Measurements from ENCODE around the gene KRCC1. TPM values are rescaled to one million over a fixed set of nuclear protein-coding genes. Genes with fewer than 3 reads are reported as not detected.

The KRCC1 gene
- total RNA-seq: 17.1 TPM

GRCh38 chr2:88055371-88056128 is at the start of gene KRCC1:
Gene KRCC1 (minus strand): TSS chr2:88055783. CDS start chr2:88028563, 27,220 bp downstream.
- DNase-seq (ENCODE audit: low spot score in 2 of 2) (peak; percentile 90 to 94), FAIRE-seq (no peak)

DNA sequence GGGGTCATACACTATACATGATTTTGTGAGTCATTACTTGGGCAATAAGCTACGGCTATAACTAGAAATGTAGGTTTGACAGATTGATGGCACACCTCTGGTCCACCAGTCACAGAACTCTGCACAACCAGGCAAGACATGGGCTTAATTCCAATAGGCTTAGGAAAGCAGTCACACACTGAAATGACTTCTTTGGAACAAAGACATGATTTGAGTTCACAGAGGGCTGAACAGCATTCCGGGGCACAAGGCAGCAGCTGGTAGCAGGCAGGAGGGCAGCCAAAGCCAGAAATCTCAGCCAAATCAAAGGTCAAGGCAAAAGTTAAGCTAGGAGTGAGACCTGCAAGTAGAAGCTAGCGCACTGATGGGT is 44.9 kb upstream of the KRCC1 start:
- no peak for DNase-seq (ENCODE audit: low spot score in 2 of 2)
- no peak for FAIRE-seq

DNA sequence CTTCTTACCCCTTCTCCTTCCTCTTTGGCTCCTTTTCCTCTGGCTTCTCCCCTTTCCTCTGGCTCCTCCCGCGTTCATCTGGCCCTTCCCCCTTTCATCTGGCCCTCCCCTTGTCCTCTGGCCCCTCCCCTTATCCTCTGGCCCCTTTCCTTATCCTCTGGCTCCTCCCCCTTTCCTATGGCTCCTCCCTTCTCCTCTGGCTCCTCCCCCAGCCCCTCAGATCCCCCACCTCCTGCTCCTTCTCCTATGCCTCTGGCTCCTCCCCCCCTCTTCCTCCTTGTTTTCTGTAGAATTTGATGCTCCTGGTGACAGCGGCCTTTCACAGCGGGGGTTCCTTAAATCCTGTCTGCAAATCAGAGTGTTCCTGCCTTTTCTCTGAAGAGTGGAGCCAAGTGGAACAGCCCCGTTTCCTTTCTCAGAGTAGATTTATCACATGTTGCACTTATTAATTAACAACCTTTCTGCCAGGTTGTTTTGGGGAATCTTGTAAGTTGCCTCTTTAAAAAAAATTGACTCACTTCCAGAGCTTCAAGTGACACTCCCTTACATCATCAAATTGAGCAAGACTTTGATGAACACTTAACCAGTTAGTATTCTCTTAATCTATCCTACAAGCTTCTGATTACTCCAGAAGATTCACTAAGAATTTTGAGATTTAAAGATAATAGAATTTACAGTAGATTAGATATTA is 44.4 kb upstream of the KRCC1 start:
- FAIRE-seq: no peak
- DNase-seq (ENCODE audit: low spot score in 2 of 2): no peak

- DNase-seq (ENCODE audit: low spot score in 2 of 2): no peak
- no peak for FAIRE-seq
Measured at GRCh38 chr2:88098558-88098900, 42.9 kb upstream of the KRCC1 start.

DNA sequence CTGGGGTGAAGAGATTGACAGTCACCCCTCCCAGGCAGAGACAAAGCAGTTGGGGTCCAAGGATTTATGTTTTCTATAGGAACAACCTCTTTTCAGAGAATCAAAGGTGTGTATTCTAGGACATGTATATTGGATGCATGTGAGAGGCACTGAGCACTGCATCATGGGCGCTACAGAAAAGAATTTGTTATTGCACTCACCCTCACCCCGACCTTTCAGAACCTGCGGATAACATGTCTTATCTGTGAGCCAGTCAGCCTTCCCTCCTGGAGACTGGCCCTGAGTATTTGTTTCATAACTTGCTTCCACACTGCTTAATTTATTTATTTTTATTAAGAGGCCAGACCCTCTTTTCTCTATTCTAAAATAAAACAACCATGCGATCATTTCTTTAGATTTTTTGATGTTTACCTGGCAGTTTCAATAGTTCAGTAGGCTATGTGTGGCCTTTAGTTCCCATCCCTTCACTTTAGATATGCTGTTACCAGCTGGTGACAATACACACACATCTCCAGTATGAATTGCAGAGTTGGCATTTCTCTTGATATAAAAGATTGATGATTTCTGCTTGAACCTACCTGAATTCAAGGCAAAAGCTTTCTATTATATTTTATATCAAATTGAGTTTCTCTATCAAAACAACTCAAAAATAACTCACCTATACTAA is 42.4 kb upstream of the KRCC1 start:
- DNase-seq (ENCODE audit: low spot score in 2 of 2) (no peak), FAIRE-seq (no peak)

DNA sequence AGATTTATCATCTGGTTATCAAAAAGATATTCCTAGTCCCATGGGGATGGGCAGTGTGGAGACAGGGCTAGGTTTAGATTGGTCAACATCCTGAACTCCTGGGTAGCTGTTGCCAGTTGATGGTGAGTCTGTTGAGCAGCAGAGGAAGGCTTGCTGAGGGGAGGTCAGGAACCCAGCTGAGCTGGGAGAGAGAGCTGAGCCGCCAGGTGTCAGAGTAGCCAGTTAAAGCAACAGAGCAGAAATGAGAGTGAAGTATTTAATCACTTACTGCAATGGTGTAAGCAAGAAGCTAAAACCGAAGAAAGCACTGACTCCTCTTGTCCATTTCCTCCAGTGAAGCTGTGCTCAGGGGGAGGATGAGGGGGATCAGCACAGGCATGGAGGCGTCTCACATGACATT is 41.6 kb upstream of the KRCC1 start:
- FAIRE-seq (no peak), DNase-seq (ENCODE audit: low spot score in 2 of 2) (no peak)

GRCh38 chr2:88096708-88097107 is 41.1 kb upstream of the KRCC1 start:
- DNase-seq (ENCODE audit: low spot score in 2 of 2) (no peak), FAIRE-seq (no peak)

DNA sequence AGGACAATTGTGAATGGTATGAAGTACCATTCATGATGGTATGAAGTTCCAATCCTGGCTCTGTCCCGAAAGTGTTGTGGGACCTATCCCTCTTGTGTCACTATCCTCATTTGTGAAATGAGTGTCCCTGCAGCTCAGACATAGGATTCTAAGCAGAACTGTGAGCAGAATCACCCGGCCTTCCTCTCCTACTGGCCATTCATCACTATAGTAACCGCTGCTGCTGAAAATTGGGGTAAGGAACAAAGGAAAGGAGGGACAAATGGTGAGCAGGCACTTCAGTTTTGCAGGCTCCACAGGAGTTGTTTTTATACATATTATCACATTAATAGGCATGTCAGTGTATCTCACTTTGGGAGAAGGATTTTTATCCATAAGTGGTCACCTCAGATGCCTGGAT is 39.4 kb upstream of the KRCC1 start:
- FAIRE-seq (no peak), DNase-seq (ENCODE audit: low spot score in 2 of 2) (no peak)

DNA sequence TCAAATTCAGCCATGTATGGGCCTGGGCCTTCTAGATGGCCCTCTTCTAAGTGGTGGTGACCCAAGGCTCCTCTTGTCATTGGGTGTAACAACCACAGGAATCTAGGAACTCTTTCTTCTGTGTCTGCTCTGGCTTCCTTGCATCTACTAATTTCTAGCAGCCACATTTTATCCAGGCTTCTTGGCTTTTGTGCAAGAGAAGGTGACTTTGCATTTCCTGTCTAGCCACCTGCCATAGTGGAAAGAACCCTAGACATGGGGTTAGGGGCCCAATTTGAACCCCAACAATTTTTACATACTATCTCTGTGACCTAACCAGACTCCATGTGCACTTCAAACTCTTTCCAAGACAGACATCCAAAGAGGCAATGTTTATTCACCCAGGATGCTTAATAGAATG is 37.2 kb upstream of the KRCC1 start:
- DNase-seq (ENCODE audit: low spot score in 2 of 2): no peak
- no peak for FAIRE-seq

DNA sequence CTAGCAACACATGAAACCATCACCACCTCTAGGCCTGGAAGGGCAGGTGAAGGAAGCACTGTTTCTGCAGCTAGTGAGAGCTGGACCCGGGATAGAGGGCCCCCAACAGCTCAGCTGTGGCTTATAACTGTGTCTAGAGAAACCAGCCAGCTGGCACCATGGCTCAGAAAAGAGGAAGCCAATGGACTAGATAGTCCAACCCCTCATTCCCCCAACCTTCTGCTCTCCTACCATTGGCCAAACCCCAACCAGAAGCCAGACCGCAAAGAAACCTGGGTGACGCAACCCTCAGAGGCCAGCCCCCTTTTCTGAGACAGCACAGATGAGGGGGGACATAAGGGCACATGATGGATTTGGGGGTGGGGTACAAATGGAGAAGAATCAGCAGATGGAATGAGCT is 36.4 kb upstream of the KRCC1 start:
- no peak for FAIRE-seq
- no peak for DNase-seq (ENCODE audit: low spot score in 2 of 2)

DNA sequence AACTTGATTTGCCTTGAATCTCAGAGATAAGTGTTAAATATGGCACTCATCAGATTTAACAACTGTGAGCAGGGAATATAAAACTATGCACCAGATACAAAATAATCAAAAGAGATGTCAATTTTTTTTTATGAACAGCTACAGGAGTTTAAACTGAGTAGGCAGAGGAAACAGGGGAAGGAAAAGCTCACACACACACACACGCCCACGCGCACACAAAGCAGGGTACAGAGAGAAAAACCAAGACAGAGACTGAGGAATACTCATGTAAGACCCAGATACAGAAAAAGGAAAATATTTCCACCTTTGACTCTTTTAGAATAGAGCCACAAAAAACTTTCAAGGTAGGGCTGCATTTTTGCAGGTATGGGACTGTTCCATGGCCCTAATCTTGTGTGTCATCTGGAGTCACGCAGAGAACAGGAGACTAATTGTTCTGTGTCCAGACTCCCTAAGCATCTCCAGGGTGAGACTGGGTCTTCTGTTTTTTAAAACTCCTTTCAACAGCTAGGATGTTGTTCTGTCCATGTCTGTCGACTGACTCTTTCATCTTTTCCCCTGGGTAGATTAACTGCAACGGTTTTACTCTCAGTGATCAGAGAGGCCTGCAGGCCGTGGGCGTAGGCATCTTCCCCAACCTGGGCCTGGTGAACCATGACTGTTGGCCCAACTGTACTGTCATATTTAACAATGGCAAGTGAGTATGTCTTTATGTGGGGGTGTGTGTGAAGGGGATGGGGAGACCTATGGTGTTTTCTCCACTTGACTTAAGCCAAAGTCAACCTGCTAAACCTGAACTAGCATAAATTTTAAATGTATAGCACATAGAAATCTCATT is 35.1 kb upstream of the KRCC1 start:
- FAIRE-seq: no peak
- no peak for DNase-seq (ENCODE audit: low spot score in 2 of 2)

DNA sequence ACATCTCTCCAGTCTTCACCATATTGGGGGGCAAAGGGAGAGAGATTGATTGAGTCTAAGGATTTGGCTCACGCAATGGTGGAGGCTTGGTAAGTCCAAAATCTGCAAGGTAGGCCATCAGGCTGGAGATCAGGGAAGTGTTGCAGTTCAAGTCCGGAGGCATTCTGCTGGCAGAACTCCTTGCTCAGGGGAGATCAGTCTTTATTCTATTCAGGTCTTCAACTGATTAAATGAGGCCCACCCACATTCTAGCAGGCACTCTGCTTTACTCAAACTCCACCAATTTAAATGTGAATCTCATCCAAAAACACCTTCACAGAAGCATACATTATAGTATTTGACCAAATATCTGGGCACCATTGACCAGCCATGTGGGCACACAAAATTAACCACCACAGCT is 33.4 kb upstream of the KRCC1 start:
- DNase-seq (ENCODE audit: low spot score in 2 of 2) (no peak), FAIRE-seq (no peak)

GRCh38 chr2:88087763-88088162 is 32.2 kb upstream of the KRCC1 start:
- DNase-seq (ENCODE audit: low spot score in 2 of 2): no peak
- no peak for FAIRE-seq

GRCh38 chr2:88087073-88087472 is 31.5 kb upstream of the KRCC1 start:
- no peak for FAIRE-seq
- DNase-seq (ENCODE audit: low spot score in 2 of 2): no peak

DNA sequence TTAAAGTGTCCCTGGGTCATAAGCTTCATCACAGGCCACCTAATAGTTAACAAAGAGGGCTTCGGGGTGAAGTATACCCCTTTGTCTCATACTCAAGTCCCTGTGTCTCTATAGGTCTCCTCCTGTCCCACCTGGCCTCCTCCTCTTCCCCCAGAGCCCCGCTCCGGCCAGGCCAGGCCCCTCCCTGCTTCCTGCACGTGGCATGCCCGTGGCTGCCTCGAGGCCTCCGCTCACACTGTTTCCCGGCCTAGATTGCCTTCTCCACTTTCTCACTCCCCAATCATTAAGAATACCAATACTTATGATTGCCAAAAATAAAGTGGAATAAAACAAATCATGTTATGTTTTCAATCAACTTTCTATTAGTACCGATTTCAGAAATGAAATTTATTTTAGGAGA is 30.8 kb upstream of the KRCC1 start:
- FAIRE-seq: no peak

GRCh38 chr2:88085602-88086001 is 30.0 kb upstream of the KRCC1 start:
- no peak for DNase-seq (ENCODE audit: low spot score in 2 of 2)
- no peak for FAIRE-seq

More for the DNA sequence above, 30.8 kb upstream of the KRCC1 start:
- no peak for DNase-seq (ENCODE audit: low spot score in 2 of 2)

DNA sequence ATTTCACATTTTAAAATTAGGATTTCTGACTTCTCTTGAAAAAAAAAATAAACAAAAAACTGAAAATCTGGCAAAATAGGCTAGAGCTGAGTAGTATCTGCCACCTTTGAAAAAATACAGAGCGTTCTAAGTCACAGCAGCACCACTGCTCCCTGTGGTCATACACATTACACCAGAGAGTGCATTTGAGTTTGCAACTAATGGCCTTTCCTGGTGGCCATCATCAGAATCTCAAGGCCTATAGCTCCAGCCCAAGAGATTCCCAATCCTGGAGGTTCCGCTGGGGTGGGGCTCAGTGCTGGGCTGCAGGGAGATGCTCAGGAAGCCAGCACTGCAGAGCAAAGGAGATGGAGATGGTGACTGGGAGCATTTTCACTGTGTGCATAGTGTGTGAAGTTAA is 29.5 kb upstream of the KRCC1 start:
- no peak for DNase-seq (ENCODE audit: low spot score in 2 of 2)
- FAIRE-seq: no peak

DNA sequence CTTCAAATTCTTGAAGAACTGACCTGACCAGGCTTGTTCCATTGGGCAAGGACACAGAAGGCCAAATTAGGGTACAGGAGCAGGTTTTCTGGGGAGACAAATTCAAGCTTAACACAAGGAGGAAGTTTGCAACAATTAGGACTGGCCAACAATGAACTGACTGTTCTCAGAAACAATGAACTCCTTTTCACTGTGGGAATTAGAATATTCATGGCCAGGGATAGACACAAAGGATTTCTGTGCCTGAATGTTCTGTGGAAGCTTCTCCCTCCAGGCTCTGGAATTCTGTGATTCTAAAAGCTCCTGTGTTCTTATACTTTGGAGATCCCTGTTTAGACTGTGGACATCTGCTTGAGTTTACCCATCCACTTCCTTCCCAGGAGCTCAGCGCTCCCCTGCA is 27.2 kb upstream of the KRCC1 start:
- peak; percentile 37 to 64 for DNase-seq (ENCODE audit: low spot score in 2 of 2)
- peak; percentile 94 for FAIRE-seq

GRCh38 chr2:88081924-88082608 is 26.5 kb upstream of the KRCC1 start:
- no peak for FAIRE-seq
- DNase-seq (ENCODE audit: low spot score in 2 of 2): no peak

DNA sequence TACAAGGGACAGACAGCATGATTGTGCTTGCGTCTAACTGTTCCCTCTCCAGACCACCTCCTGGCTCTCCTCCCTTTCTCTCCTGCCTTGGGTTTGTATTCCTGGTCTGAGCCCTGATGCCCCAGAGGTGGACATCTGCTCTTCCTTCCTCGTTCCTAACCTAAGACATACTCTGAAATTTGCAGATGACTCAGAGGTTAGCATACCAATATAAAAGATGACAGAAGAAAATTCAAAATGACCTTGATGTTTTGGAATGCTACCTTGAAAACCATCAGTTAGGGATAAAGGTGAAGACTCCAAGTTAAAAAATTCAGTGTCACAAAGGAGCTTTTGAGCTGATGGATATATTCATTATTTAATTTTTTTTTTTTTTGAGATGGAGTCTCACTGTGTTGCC is 25.0 kb upstream of the KRCC1 start:
- DNase-seq (ENCODE audit: low spot score in 2 of 2) (no peak), FAIRE-seq (no peak)
